Pulmonary artery endothelial cell (primary cell): Measurements from ENCODE around the gene CACNA1C. TPM values are rescaled to one million over a fixed set of nuclear protein-coding genes. Genes with fewer than 3 reads are reported as not detected.

Source experiments
- DNase-seq: peaks from one replicate; pipeline ENCODE4 v3.0.0-alpha.2; 2011; ENCODE audit warnings: low read depth, low spot score
- total RNA-seq: library from RNA; depleted of rRNA; stranded (reverse); fragments of >200 nt; gene quantifications from 2 replicates; pipeline ENCODE4 v1.2.3, GENCODE V29; 2014

The CACNA1C gene
- total RNA-seq, 1 donor from 2014 or later, result not detected

DNA sequence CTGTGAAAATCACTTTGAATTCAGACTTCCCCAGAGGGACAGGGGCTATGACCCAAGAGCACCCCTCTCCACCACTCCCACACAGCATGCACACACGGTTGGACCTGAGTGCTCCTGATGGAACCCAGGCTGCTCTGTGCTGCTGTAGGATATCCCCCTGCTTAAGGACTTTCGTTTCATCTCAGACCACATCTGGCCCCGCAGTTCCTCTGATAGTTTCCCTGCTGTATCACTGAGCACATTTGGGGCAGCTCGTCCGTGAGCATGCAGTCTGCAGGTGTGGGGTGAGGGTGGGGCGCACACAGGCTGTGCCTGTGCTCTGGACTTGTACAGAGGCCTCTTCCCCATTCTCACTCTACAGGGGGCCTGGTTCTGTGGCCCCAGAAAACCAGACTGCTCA lies 396.8 kb downstream of the CACNA1C start:
- DNase-seq, result no peak

DNA sequence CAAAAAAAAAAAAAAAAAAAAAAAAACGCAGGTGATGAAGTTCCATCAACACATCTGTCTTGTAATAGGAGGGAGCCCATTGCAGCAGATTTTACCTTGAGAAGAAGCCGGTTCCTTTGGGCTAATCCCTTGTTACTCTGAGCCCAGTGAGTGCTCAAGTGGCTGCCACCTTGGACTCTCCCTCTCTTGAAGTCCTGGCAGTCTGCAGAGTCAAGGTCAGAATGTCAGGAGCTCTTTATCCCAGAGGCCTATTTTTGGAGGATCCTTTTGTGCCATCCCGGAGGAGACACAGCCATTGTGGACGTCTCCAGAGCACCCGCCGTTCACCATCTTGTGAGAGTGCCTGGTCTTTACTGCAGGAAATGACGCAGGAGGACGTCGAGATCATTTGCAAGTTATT lies 397.8 kb downstream of the CACNA1C start:
- no peak for DNase-seq

DNA sequence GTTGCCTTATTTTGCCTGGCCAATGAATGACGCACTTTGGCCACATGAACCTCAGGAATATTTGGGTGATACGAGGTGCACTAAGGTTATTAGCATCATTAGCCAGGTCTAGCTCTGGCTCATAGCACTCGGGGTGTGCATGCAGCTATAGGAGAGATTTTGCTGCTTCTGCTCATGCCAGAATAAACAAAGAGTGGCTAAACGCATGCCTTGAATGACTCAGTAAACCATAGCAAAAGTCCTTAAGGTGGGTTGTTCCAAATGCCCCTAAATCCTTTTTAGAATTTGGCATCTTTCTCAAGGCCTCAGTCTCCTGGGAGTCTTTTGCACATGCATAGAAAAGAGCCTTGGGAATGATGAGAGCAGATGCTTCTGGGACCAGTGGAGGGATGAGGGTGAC lies 398.2 kb downstream of the CACNA1C start:
- DNase-seq, result no peak

DNA sequence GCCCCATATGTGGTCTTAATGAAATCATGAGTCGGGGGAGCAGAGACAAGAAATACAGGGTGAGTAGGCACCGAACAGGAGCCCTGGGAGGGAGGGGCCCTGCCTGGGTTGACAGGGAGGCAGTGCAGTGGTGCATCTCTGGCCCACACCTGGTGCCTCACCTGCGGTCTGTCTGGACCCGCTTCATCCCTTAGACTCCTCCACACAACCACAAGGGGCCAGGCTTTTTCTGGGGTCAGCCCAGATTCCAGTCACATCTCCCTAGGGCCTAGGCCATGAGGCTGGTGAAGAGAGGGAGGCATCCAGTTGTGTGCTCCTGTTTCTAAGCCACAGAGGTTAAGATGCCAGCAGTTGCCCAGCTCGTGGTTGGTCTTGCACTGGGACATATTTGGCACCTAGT lies 398.7 kb downstream of the CACNA1C start:
- DNase-seq, result no peak

DNA sequence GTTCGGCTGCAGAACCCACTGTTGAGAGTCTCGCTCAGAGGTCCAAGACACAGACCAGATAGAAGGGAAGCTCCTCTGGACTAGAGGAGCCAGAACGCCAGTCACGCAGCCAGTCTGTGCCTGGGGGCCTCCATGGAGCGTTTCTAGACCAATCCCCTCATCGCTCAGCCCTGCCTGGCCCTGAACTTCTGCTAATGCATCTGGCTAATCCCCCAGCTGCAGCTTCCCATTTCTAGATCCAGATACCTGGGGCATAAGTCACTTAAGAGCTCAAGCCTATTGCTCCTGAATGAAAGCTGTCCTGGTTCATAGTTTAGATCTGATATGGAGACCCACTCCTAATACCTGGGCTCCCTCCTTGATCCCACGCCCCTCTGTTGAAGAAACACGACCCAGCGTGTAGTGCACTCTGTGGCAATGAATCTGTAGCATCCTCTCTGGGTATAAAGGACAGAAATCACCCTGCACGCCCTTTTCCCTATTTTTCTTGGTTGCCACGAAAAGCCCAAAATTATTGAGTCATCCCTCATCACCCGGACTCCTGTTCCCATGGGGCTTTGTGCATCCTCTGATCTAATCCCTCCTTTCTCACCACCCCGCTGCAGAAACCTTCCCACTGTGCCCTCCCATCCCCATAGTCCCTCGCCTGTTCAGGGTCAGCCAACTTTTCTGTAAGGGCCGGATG lies 400.4 kb downstream of the CACNA1C start:
- DNase-seq, result no peak

DNA sequence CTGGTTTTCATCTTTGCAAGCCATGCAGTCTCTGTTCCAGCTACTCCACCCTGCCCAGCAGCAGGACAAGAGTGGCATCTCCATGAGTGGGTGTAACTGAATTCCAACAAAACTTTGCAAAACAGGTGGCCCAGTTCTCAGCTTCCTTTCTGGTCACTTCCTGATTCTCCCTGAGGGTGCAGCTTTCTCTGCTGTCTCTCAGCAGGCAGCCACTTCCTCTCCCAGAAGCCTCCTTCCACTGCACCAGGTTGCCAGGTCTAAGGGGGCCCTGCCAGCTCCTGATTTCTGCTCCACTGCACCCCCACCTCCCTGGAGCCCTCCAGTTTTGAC lies 400.9 kb downstream of the CACNA1C start:
- no peak for DNase-seq

DNA sequence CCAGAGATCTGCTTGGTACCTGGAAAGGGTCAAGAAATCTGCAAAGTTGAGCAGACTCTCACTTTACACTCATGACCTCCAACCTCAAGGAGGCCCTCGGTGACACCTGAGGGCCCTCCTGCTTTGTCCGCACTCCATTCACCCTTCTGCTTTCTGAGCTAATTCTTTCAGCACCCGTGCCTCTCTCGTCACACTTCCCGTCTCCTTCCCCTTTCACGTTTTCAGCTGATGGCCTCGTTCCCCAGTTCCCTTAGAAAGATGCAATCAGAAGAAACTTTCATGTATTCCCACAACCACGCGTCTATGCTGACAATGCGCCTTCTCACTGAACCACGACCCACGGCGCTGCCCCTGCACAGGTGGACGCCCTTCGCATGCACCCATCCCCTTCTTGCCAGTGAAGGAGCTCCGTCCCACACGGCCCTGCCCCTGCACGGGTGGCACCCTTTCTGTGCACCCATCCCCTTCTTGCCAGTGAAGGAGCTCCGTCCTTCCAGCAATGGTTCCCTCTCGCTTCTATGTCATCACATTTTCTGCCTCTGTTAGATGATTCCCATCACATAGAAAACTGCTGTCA lies 401.9 kb downstream of the CACNA1C start:
- no peak for DNase-seq

DNA sequence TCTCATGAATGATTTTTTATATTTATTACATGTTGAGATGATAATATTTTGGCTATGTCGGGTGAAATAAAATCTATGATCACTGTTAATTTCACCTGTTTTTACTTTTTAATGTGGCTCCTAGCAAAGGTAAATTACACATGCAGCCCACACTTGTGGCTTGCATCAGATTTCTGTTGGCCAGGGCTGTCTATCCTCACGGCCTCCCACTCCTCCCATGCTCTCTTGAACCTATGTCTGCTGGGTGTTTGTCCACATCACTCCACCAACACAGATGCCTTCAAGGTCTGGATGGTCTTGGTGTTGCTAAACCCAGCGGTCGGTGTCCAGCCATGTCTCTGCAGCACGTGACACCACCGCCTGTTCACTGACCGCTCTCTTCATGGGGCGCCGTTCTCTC lies 402.6 kb downstream of the CACNA1C start:
- DNase-seq, result no peak

DNA sequence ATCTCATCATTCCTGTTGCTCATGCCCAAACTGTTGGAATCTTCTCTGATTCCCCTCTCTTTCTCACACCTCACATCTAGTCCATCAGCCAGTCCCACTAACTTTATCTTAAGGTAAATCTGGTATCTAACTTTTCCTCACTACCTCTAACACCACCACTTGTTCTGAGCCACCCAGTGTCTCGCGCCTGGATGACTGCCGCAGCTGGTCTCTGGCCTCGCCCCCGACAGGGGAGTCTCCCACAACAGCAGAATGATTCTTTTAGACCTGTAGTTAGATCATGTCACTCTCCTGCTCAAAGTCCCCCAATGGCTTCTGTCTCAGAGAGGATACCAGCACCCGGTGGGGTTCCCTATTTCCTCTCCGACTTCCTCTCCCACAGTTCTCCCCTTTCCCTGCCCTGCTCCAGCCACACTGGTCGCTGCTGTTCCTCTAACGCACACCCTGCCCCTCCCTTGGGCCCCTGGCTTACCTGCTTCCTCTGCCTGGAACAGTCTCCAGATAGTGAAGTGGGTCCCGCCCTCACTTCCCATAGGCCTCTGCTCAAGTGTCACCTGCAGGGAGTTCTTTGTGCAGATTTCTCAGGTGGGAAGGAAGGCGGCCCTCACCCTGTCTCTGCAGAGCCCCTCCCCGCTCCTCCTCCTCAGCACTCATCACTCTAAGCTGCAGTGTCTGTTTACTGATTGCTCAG lies 403.5 kb downstream of the CACNA1C start:
- DNase-seq, result no peak

DNA sequence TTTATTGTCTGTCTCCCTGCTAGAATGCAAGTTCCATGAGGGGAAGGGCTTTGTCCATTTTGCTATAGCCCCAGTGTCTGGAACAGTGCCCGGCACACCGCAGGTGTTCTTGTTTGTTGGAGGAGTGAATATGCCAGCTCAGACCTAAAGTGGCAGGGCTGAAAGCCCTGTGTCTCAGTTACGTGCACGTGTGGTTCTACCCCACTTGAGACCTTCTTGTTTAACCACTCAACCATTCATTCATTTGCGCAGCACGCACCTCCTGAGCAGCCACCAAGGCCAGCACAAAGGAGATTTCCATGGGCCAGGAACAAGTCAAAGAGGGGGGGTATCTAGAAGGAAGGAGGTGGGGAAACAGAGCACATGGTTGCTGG lies 404.0 kb downstream of the CACNA1C start:
- DNase-seq, result no peak

DNA sequence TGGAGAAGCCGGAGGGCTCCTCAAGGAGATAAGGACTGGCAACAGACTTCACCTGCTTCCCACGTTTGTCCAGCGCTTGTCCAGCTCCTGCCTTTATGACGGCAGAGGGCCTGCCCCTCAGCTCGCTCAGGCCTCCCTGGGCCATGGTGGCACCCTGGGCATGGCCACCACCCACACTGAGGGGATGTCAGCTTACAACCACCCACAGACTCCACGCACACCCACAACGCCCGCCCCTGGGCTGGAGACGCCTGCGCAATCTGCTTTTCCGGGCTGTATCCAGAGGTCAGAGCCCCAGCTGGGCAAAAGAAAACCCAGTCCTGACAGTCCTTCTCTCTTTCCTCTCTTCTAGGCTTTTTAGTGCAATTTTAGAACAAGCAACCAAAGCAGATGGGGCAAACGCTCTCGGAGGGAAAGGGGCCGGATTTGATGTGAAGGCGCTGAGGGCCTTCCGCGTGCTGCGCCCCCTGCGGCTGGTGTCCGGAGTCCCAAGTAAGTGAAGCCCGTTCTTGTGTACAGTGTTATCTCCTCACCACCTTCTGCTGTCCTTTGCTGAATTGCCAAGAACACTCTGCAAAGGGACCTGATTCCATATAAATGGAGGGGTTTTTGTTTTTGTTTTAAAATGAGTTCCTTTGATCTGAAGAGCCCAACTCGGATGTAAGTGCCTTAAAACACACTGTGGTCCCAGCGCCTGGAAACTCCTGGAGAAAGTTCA lies 404.6 kb downstream of the CACNA1C start:
- no peak for DNase-seq

DNA sequence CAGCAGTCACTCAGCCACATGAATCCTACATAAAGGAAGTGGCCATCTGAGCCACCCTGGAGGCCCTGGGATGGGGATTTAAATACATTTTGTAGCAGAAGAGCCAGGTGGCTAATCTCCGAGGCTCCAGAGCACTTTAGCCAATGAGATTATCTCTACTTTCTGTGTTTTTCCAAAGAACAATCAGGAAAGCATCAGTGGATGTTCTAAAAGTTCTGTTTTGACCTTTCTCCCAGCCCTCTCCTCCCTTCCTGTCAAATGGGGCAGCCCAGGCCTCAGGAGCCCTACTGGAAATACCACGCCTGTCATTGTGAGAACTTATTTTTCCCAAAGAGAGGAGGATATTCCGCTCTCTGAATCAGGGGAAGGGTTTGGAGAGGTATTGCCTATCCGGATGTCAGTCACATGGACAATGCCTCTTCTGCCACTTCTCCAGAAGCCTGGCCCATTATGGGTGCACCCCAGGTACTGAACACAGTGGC lies 405.2 kb downstream of the CACNA1C start:
- no peak for DNase-seq

DNA sequence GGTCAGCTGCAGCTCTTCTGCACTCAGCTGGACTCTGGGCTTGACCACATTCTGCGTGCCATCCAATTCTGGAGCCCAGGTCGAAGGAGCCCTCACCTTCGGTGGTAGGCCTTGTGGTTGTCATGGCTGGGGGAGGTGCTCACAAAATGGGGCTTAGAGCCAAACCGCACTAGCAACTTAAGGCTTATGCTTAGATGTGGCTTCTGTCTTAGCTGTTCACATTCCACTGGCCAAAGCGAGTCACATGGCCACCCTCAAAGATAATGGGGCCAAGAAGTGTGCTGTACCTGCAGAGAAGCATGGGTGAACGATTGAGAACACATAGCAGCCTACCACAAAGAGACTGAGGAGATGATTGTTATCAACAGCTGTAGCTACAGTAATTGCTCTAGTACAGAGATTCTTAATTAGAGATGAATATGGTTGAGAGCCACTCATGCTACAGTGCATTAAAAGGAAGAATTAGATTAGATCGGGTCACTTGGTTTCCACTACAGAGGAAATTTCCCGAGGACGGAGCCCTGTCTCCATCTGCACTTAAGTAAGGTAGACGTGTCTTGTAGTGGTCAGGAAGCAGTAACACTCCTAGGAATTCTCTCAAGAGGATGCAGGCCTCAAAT lies 407.4 kb downstream of the CACNA1C start:
- no peak for DNase-seq

DNA sequence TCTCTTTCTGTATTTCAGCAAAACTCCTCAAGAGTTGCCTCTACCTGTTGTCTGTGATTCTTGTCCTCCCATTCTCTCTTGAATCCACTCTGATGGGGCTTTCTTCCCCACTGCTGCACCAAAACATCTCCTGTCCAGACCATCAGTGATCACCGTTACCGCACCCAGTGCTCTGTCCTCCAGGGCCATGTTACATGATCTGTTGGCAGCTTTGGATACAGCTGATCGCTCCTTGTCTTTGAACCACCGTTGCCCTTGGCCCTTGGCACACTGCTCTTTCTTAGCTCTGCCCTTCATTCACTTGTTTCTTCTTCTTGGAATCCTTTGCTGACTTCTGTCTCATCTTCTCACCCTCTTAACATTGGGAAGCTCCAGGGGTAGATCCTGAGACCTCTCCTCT lies 408.3 kb downstream of the CACNA1C start:
- DNase-seq, result no peak

DNA sequence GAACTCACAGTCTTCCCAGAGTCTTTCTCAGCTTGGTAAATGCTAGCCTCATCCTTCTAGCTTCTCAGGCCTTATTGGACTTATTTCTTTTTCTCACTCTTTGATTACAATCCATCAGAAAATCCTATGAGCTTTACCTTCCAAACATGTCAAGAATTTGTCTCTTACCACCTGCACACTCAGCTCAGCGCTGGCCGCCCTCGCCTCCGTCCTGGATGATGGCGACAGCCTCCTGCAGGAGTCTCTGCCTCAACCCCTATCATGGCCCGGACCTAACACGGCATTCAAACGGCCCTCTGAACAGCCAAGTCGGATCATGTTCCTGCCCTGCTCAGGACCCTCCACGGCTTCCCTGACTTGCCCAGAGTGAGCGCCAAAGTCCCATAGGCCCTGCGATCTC lies 408.9 kb downstream of the CACNA1C start:
- no peak for DNase-seq

DNA sequence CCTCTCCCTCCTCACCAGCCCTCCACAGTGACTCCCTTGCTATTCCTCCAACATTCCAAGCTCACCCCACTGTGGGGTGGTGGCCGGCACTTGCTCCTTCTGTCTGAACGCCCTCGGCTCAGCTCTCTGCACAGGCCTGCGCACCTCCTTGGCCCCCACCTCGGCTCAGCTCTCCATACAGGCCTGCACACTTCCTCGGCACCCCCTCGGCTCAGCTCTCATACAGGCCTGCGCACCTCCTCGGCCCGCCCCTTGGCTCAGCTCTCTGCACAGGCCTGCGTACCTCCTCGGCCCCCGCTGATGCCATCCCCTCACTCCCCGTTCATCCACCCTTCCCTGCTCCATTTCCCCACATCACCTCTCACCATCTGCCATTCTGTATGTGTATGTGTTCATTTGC lies 409.3 kb downstream of the CACNA1C start:
- no peak for DNase-seq

DNA sequence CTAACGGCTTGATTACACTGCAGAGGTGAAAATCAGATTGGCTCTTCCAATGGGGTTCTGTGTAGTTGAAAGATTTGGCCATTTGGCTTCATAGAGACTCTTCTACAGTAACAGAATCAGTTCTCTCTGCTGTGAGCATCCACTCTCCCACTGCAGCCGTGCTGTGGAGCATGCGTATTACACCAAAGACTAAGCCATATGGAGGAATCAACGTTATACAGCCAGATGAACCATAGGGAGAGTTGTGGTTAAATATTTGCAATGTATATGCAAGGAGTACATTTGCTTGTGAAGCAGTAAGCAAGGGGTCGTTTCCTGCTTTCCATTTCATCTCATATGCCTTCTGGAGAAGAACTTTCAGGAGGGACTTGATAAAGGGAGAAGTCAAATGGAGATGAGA lies 410.9 kb downstream of the CACNA1C start:
- DNase-seq, result no peak

DNA sequence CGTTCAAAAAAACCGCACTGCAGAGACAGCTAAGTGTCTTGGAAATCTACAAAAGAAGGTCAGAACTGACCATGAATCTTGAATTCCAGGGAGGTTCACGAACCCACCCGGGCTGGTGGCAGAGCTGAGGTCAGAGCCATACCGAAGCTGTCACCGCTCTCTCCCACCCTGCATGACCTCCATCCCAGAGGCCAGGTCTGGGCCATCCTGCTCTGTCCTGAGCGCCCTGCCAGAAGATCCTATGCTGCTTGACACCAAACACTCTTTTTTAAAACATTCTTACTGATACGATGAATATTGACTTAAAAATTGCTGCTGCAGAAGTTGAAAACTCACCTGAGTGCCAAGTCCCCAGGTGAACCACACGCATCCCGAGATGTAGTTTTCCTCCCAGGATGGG lies 412.9 kb downstream of the CACNA1C start:
- DNase-seq, result no peak

DNA sequence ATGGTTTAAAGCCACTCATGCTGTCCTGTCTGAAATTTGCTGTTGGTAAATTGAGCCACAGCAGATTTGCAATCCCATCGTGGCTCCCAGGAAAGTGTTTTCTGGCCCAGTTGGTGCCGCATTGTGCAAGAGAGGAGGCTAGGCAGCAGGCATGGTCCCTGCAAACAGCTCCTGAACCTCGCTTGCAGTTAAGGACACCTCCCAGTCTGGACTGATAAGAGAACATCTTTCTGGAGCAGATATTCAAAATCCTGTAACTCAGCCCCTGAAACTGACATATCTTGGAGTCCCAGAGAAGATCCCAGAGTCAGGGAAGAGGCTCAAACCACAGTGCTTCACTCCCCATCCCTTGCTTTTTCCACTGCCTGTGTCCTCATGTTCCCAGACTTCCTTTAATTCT lies 413.4 kb downstream of the CACNA1C start:
- DNase-seq, result no peak

DNA sequence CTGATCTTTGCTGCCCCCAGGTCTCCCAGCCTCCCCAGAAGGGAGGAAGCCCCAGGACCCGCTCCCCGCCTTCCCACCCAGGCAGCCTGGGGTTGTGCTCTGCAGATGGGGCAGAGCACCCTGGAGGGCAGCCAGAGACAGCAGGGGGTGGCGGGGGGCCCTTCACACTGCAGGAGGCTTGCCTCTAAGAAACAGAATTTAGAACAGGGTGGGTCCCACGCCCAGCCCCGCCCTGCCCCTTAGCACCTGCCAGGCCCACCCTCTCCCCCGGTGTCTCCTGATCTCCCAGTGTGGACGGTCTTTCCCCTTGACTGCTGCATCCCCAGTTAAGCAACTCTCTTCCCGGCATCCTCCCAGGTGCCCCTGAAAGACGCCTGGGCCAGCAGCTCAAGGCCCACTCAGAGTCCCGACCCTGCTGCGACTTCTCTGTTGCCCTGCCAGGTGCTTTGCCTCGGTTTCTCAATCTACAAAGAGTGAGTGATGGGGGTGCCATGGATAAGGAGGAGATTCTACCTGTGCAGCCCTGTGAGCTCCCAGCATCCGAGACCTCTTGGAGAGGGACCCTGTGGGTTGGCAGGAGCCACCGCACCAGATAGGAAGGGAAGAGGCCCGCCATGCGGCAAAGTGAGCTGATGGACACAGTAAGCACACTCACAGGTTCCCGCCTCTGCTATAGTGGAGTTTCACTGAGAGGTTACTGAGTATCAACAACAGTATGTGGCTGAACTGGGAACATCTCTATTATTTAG lies 414.8 kb downstream of the CACNA1C start:
- DNase-seq, result no peak

DNA sequence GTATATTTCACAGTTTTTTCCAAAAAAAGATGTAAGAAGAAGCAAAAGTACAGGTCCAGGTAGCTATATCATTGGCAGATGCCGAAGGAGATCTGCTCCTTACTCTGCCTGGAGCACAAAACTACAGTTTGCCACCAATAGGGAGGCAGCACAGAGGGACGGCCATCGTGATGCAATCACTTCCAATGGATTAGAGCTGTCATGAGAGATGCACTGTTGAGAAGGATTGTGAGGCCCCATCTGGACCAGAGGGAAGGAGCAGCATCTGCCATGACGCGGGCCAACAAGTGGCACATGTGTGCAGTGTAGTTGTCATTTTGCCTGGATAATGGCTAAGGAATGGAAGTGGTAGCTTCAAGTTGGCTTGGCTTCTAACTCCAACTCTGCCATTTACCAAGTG lies 423.2 kb downstream of the CACNA1C start:
- no peak for DNase-seq
